HL-60/S4 (cell line): ENCODE data around the gene TRAPPC4.
"Not testable (repeated sequence)": the region's sequence is repeated elsewhere in the genome, so short reads cannot be mapped to it uniquely, and the experiment has no call there.

Experiments used
- in situ Hi-C: fragments of 300-500 bp; cut with MboI; formaldehyde crosslinking; loops from 2 replicates; pipeline ENCODE4 v1.14.3; 2022; ENCODE audit warnings: low sequenced_read_pairs

TRAPPC4 gene, protein sequence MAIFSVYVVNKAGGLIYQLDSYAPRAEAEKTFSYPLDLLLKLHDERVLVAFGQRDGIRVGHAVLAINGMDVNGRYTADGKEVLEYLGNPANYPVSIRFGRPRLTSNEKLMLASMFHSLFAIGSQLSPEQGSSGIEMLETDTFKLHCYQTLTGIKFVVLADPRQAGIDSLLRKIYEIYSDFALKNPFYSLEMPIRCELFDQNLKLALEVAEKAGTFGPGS

DNA sequence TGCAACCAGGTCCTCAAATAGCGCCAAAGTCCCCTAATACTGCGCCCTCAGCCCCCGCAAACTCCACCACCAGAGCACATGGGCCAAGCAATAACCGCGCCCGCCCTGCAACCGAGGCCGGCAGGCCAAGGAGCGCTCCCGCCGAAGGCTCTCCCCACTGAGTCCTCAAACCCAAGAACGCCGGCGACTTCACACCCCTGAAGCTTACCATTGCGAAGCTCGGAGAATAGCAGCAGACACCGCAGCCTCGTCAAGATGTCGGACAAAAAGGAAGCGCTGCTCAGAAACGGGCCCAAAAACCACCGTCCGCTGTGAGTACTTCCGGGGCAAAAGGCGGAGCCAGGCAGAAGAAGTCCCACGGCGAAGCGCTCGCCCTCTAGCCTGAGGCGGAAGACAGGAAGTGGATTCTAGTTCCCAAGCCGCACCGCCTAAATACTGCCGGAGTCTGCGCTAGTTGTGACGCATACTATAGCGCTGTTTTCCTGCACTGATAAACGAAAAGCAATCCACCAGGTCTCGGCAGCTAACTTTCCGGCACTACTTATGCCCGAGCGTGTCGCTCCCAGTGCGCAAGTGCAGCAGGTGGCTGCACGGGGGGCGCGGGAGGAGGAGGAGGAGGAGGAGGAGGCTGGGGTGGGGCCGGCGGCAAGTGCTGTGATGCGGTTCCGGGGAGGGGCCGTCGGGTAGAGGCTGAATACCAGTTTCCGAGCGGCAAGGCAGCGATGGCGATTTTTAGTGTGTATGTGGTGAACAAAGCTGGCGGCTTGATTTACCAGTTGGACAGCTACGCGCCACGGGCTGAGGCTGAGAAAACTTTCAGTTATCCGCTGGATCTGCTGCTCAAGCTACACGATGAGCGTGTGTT, at the start of gene TRAPPC4, which contains the start of gene RPS25:
Gene TRAPPC4 (plus strand): TSS at position 693 of the 865 bp plus-strand sequence. CDS start 30 bp downstream, at position 723.
Gene RPS25 (minus strand): TSS at position 270 of the 865 bp plus-strand sequence. CDS start 59 bp downstream, at position 211.
- in situ Hi-C loops: no loop called here

DNA sequence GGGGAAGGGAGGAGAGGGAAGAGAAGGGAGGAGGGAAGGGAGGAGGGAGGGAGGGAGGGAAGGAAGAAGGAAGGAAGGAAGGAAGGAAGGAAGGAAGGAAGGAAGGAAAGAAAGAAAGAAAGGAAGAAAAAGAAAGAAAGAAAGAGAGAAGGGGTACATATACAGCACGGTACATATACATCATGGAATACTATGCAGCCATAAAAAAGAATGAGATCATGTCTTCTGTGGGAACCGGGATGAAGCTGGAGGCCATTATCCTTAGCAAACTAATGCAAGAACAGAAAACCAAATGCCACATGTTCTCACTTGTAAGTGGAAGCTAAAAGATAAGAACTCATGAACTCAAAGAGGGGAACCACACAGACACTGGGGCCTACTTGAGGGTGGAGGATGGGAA, 49.1 kb upstream of the TRAPPC4 start:
- in situ Hi-C loops: loop anchor here (25.0 kb wide), 1 partner anchor 282 kb away; the partner anchor contains the start of gene TREH

DNA sequence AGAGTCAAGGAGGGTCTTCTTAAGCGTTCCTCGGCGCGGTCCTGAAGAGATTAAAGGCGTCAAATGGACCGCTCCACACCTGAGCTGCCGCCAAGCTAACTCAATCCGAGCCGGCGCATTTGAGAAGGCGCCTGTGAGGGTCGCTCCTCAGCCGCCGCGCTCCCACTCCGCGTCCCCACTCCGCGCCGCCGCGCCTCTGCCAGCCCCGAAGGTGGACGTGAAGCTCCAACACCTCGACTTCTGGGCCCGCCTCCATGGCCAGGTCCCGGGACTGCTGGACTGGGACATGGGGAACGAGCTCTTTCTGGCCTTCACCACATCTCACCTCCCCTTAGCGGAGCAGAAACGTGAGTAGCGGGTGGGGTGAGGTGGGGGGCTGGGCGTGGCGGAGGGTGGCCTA, 46.9 kb upstream of the TRAPPC4 start, which contains the start of gene FOXR1:
Gene FOXR1 (plus strand): TSS at position 116 of the 400 bp plus-strand sequence. CDS start 171 bp downstream, at position 287.
- in situ Hi-C loops: loop anchor here (25.0 kb wide), 1 partner anchor 284 kb away; the partner anchor contains the start of gene TREH

DNA sequence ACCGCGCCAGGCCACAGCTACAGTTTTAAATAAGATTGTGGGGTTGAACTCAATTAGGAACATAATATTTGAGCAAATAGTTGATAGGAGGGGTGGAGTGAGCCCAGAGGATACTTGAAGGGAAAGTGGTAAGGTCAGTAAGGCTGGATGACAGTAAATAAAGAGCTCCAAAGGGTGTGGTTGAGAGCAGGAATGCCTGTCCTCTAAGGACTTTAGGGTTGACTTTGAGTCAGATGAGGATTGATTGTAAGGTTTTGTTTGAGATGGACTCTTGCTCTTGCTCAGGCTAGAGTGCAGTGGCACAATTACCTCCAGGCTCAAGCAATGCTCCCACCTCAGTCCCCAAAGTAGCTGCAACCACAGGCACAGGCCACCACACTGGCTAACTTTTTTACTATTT, 44.6 kb upstream of the TRAPPC4 start:
- in situ Hi-C loops: loop anchor here (25.0 kb wide), 1 partner anchor 287 kb away; the partner anchor contains the start of gene TREH

DNA sequence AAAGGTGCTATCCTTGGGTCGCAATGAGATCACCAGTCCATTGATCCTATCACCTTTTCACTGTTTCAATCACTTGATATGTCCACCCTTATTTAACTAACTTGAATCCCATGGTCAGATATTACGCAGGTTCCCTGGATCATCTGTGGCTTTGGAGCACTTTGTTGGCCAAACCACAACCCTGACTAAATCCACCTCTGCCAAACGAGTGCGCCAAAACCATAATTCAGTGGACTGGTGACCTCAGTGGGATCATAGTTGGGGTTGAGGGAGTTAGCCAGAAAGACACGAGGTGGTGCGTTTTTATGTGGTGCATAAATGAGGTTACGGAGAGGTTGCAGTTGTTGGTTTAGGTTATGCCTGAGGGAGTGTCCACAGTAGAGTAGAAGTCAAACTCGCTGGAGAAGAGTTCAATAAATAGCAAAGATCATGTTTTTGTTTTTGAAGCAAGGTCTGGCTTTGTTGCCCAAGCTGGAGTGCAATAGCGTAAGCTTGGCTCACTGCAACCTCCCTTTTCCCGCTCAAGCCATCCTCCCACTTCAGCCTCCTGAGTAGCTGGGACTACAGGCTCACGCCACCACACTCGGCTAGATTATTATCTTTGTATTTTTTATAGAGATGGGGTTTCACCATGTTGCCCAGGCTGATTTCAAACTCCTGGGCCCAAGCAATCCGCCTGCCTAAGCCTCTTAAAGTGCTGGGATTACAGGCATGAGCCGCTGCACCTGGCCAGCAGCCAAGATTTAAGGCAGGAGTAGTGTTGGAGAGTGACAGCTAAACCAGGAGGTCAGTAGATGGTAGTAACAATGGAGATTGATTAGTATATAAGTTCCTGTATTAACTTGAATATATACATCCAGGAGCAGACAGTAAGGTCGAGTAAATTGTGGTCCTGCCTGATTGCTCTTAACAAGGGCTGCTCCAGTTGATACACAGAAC, 42.5 kb upstream of the TRAPPC4 start:
- in situ Hi-C loops: no loop called here

DNA sequence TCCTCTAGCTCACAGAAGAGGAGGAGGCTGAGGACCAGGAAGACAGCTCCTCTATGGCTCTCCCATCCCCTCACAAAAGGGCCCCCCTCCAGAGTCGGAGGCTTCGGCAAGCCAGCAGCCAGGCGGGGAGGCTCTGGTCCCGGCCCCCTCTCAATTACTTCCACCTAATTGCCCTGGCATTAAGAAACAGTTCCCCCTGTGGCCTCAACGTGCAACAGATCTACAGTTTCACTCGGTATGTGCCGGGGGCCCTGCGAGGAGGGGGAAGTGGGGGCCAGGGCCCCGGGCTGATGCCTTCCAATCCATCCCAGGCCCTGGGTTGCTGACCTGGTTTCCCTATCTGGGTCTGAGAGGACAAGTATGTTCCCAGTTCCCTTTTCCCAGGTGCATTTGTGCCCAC, 39.1 kb upstream of the TRAPPC4 start:
- in situ Hi-C loops: no loop called here

DNA sequence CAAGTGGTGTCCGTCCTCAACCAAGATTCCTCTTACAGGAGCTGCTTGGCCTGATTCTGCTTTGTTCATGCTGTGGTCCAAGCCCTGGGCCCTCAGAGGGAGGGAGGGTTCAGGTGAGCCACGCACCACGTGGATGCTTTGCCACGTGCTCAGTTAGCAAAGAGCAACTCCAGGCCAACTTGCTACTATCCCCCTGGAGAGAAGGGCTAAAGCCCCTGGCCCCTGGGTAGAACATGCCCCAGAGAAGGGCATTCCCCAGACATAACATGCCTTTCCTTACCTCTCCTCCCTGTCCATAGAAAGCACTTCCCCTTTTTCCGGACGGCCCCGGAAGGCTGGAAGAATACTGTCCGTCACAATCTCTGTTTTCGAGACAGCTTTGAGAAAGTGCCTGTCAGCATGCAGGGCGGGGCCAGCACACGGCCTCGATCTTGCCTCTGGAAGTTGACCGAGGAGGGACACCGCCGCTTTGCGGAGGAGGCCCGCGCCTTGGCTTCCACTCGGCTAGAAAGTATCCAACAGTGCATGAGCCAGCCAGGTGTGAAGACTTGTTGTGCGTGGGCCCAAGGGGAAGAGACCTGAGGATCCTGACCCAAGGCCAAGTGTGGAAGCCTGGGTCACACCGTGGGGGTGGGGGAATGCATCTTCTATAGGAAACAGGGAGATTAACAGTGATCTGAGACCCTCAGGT, 38.2 kb upstream of the TRAPPC4 start:
- in situ Hi-C loops: no loop called here

DNA sequence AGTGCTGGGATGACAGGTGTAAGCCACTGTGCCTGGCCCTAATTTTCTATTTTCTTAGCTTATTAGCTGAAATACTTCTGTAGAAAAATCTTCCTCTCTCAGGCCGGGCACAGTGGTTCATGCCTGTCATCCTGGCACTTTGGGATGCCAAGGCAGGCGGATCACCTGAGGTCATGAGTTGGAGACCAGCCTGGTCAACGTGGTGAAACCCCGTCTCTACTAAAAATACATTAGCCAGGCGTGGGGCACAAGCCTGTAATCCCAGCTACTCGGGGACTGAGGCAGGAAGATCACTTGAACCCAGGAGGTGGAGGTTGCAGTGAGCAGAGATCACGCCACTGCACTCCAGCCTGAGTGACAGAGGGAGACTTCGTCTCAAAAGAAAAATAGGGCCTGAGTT, 34.2 kb upstream of the TRAPPC4 start:
- in situ Hi-C loops: not testable (repeated sequence)

DNA sequence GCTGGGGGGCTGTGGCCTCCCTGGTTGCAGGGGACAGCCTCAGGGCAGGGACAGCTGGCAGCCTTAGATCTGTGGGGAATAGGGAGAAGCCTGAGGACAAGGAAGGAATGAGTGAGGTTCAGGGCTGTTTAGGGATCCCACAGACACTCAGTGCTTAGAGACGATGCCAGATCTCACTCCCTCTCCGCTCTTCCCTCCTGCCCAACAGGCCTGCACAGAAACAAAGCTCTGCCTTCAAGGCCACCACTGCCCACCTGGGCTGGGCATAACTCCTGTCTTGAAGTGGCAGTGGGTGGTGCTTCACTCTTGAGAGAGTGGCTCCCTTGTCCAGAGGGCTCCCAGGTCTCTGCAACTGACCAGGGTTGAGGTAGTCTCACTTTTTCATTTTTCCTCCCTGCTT, 33.7 kb upstream of the TRAPPC4 start:
- in situ Hi-C loops: no loop called here

DNA sequence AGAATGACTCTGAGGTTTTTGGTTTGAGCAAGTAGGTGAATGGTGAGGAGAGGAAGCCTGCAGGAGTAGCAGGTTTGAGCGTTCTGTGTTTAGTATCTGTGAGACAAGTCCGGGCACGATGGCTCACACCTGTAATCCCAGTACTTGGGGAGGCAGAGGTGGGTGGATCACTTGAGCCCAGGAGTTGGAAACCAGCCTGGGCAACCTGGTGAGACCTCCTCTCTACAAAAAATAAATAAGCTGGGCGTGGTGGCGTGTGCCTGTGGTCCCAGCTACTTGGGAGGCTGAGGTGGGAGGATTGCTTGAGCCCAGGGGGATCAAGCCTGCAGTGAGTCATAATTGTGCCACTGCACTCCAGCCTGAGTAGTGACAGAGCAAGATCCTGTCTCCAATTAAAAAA, 30.3 kb upstream of the TRAPPC4 start:
- in situ Hi-C loops: no loop called here

DNA sequence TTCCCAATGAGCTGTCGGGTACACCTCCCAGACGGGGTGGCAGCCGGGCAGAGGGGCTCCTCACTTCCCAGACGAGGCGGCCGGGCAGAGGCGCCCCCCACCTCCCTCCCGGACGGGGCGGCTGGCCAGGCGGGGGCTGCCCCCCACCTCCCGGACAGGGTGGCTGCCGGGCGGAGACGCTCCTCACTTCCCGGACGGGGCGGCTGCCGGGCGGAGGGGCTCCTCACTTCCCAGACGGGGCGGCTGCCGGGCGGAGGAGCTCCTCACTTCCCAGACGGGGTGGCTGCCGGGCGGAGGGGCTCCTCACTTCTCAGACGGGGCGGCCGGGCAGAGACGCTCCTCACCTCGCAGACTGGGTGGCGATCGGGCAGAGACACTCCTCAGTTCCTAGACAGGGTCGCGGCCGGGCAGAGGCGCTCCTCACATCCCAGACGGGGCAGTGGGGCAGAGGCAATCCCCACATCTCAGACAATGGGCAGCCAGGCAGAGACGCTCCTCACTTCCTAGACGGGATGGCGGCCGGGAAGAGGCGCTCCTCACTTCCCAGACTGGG, 27.0 kb upstream of the TRAPPC4 start:
- in situ Hi-C loops: not testable (repeated sequence)

DNA sequence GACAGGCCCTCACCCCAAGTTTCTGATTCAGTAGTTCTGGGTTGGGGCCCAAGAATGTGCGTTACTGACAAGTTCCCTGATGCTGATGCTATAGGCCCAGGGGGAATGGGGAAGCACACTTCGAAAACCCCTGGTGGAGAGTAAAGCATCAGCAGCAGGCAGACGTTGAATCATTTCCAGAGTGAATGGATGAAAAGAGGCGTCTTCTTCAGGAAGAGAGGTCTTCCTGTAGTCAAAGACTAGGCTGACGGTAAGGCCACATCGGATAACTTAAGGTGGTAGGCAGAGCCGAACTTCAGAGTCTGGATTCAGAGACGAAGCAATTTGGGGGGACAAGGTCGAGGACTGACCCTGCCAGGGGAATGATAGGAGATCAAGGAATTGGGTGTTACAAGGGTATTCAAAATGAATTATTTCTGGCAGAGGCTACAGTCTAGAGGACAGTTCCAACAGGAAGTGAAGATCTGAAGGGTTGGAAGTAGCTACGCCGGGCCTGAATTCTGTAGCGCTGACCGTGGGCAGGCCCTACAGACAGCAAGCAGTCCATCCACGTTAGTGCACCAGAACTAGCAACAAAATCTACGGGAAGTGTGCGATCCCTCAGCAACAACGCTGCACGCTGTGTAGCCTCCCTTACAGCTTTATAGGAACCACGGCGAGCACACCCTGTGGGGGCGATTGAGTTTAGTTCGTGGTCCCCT, 21.5 kb upstream of the TRAPPC4 start:
- in situ Hi-C loops: no loop called here

DNA sequence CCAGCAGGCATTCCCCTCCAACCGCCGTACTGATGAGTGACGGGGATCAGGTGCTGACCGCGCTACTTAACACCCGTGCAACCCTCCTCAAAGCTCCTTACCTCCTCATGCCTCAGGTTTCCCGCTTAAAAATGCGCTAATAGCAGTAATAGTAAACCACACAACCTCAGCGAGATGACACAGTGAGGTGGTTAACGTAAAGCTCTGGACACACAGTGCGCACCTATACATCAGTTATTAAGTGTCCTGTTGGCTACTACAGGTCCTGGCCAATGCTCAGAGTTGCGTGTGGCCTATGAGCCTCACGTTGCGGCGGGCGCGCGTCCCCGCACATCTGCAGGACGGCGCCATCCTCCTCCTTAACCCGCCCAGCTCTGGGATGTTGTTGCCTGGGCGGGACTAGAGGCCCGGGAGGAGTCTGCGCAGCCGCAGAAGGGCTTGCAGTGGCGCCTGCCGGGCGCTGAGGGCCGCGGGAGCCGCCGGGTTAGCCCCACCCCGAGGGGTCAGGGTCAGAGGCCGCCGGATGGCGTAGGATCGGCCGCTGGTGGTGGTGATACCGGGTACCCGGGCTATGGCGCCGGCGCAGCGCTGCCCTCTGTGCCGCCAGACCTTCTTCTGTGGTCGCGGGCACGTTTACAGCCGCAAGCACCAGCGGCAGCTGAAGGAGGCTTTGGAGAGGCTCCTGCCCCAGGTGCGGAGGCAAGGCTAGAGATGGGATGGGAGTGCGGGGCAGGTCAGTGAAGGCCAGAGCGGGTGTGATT, 20.8 kb upstream of the TRAPPC4 start, which contains the start of gene CENATAC:
Gene CENATAC (plus strand): TSS at position 512 of the 761 bp plus-strand sequence. CDS start 60 bp downstream, at position 572.
- in situ Hi-C loops: no loop called here

DNA sequence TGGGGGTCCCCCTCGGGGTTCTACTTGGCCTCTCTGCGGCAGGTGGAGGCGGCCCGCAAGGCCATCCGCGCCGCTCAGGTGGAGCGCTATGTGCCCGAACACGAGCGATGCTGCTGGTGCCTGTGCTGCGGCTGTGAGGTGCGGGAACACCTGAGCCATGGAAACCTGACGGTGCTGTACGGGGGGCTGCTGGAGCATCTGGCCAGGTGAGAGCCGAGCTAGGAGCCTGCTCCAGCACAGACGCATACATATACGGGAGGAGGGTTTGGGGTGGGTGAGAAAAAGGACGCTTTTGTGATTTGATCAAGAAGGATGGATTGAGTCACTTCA, 20.2 kb upstream of the TRAPPC4 start:
- in situ Hi-C loops: no loop called here

DNA sequence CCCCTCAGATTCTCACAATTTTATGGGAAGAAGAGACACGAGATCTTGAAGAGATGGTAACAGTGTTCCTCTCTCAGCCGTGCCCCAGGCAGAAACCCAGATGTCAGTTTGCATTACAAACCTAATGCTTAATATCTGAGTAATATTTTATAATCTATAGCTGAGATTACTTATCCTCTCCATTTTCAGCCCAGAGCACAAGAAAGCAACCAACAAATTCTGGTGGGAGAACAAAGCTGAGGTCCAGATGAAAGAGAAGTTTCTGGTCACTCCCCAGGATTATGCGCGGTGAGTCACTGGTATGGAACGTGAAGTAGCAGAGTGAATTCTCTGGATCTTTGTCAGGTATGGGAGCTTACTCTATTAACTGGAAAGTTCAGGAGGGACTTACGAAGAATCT, 19.7 kb upstream of the TRAPPC4 start:
- in situ Hi-C loops: no loop called here

DNA sequence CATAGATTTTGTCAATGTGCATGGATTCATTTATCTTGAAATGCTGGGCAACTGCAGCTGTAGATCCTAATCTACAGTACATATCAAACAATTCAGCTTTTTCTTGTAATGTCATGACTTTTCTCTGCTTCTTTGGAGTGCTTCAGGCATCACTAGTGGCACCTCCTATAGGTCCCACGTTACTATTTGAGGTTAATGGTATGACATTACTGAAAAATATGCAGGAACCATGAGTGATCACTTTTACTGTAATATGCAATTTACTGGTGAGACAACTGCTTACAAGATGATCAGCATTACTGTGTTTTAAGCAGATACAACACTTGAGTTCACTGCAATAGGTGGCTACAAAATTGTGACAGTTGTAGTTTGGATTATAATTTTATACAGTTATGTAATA, 17.7 kb upstream of the TRAPPC4 start:
- in situ Hi-C loops: no loop called here

DNA sequence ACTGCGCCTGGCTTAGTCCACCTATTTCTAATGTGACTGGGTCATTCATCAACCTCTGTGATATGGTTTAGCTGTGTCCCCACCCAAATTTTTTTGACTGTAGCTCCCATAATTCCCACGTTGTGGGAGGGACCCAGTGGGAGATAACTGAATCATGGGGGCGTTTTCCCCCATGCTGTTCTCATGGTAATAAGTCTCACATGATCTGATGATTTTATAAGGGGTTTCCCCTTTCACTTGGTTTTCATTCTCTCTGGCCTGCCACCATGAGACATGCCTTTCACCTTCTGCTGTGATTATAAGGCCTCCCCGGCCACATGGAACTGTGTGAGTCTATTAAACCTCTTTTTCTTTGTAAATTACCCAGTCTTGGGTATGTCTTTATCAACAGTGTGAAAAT, 11.9 kb upstream of the TRAPPC4 start:
- in situ Hi-C loops: no loop called here

DNA sequence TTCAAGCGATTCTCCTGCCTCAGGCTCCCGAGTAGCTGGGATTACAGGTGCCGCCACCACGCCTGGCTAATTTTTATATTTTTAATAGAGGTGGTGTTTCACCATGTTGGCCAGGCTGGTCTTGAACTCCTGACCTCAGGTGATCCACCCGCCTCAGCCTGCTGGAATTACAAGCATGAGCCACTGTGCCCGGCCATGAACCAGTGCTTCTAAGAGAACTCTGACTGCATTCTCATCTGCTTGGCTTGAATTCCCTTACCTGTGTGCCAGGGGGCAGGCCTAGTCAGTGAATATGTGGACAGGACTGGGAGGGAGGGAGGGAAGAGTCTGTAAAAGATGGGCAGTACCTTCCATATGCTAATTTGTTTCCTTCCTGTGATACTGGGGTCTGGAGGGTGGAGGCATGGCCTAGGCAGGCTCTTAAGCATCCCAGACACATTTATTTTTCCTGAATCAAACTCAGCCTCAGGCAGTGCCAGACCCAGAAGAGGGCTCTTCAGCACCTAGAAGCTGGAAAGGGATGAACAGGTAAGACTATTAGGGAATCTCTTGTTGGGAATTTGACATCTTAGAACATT, 7.0 kb upstream of the TRAPPC4 start:
- in situ Hi-C loops: no loop called here
